ENCODE results near the gene AHCTF1.

DNA sequence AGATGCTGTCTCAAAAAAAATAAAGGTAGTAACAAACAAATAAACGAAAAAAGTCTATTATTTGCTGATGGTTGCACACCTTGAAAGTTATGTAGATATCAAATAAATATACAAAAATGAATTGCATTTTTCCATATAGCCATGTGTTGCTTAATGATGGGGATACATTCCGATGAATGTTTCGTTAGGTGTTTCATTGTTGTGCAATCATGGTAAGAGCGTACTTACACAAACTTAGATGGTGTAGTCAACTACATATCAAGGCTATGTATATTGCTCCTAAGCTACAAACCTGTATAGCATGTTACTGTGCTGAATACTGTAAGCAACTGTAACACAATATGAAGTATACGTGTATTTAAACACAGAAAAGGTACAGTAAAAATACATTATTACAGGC, 34.4 kb downstream of the AHCTF1 start:
- TF ChIP-seq, protein P1, sequence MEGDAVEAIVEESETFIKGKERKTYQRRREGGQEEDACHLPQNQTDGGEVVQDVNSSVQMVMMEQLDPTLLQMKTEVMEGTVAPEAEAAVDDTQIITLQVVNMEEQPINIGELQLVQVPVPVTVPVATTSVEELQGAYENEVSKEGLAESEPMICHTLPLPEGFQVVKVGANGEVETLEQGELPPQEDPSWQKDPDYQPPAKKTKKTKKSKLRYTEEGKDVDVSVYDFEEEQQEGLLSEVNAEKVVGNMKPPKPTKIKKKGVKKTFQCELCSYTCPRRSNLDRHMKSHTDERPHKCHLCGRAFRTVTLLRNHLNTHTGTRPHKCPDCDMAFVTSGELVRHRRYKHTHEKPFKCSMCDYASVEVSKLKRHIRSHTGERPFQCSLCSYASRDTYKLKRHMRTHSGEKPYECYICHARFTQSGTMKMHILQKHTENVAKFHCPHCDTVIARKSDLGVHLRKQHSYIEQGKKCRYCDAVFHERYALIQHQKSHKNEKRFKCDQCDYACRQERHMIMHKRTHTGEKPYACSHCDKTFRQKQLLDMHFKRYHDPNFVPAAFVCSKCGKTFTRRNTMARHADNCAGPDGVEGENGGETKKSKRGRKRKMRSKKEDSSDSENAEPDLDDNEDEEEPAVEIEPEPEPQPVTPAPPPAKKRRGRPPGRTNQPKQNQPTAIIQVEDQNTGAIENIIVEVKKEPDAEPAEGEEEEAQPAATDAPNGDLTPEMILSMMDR (IDR thresholded peaks at IDR 0.05), result no peak
- TF ChIP-seq POLR2A (IDR thresholded peaks at IDR 0.05), result no peak
- no peak for TF ChIP-seq POLR2AphosphoS5 (IDR thresholded peaks at IDR 0.05; ENCODE audit: insufficient read depth in 1 of 2, low read depth in 1 of 2)

All from vagina (tissue), 2 donors.